HUES48 (cell line): ENCODE results near the gene TARS1.
"Not testable (repeated sequence)": the region's sequence is repeated elsewhere in the genome, so short reads cannot be mapped to it uniquely, and the experiment has no call there.

ENCODE experiments used
- H3K27ac ChIP-seq: one replicate; pipeline ENCODE4 v1.7.0; 2013; ENCODE audit warnings: low read depth, low read length, inconsistent platforms
- H3K27me3 ChIP-seq: 2 replicates; pipeline ENCODE4 v1.6.1; 2013; ENCODE audit warnings: mild to moderate bottlenecking, low read length; ENCODE audit not compliant: control insufficient read depth, insufficient read depth
- H3K36me3 ChIP-seq: 2 replicates; pipeline ENCODE4 v1.6.1; 2013; ENCODE audit warnings: low read length; ENCODE audit not compliant: control insufficient read depth, insufficient read depth
- H3K4me1 ChIP-seq: 2 replicates; pipeline ENCODE4 v1.6.1; 2013; ENCODE audit warnings: mild to moderate bottlenecking, low read length; ENCODE audit not compliant: control insufficient read depth, insufficient read depth
- H3K4me3 ChIP-seq: 2 replicates; pipeline ENCODE4 v1.5.1; 2013; ENCODE audit warnings: mild to moderate bottlenecking, low read depth, low read length
- H3K9ac ChIP-seq: 2 replicates; pipeline ENCODE4 v1.6.1; 2013; ENCODE audit warnings: mild to moderate bottlenecking, low read depth, low read length, moderate library complexity
- H3K9me3 ChIP-seq: 2 replicates; pipeline ENCODE4 v1.6.1; 2013; ENCODE audit warnings: low read length; ENCODE audit not compliant: control insufficient read depth, insufficient read depth

TARS1 gene

GRCh38 chr5:33417632-33418031 is 23.1 kb upstream of the TARS1 start:
- H3K27ac ChIP-seq = no peak overlapping the region
- no peaks in the 10 kb centered on the region for H3K36me3 ChIP-seq
- H3K9ac ChIP-seq = no peak overlapping the region
- no peak overlapping the region for H3K4me3 ChIP-seq
- no peaks in the 10 kb centered on the region for H3K4me1 ChIP-seq
- H3K27me3 ChIP-seq = no peaks in the 10 kb centered on the region
- no peaks in the 10 kb centered on the region for H3K9me3 ChIP-seq

- Histone ChIP-seq H3K27ac (no peak overlapping the region), H3K9me3 (no peaks in the 10 kb centered on the region), H3K4me3 (no peak overlapping the region), H3K27me3 (no peaks in the 10 kb centered on the region), H3K4me1 (no peaks in the 10 kb centered on the region), H3K36me3 (no peaks in the 10 kb centered on the region), H3K9ac (no peak overlapping the region)
Observed at GRCh38 chr5:33420946-33421345, 19.8 kb upstream of the TARS1 start.

GRCh38 chr5:33422191-33422590 is 18.6 kb upstream of the TARS1 start:
- Histone ChIP-seq H3K4me1 (no peaks in the 10 kb centered on the region), H3K27ac (no peak overlapping the region), H3K27me3 (no peaks in the 10 kb centered on the region), H3K9ac (no peak overlapping the region), H3K36me3 (no peaks in the 10 kb centered on the region), H3K9me3 (no peaks in the 10 kb centered on the region), H3K4me3 (no peak overlapping the region)

- H3K36me3 ChIP-seq = no peaks in the 10 kb centered on the region
- no peaks in the 10 kb centered on the region for H3K4me1 ChIP-seq
- H3K27ac ChIP-seq = no peak overlapping the region
- H3K4me3 ChIP-seq = no peak overlapping the region
- no peaks in the 10 kb centered on the region for H3K27me3 ChIP-seq
- no peak overlapping the region for H3K9ac ChIP-seq
- H3K9me3 ChIP-seq = no peaks in the 10 kb centered on the region
Observed at GRCh38 chr5:33423018-33423630, 17.6 kb upstream of the TARS1 start.

GRCh38 chr5:33425314-33425713 is 15.5 kb upstream of the TARS1 start:
- no peaks in the 10 kb centered on the region for H3K27me3 ChIP-seq
- H3K9ac ChIP-seq = no peak overlapping the region
- H3K4me3 ChIP-seq = no peak overlapping the region
- no peak overlapping the region for H3K27ac ChIP-seq
- H3K4me1 ChIP-seq = no peaks in the 10 kb centered on the region
- H3K36me3 ChIP-seq = no peaks in the 10 kb centered on the region
- H3K9me3 ChIP-seq = no peaks in the 10 kb centered on the region

GRCh38 chr5:33430983-33431382 is 9.8 kb upstream of the TARS1 start:
- H3K9me3 ChIP-seq = no peaks in the 10 kb centered on the region
- no peak overlapping the region for H3K9ac ChIP-seq
- no peaks in the 10 kb centered on the region for H3K36me3 ChIP-seq
- no peak overlapping the region for H3K4me3 ChIP-seq
- H3K27ac ChIP-seq = no peak overlapping the region
- no peaks in the 10 kb centered on the region for H3K27me3 ChIP-seq
- H3K4me1 ChIP-seq = no peaks in the 10 kb centered on the region

GRCh38 chr5:33432656-33433055 is 8.1 kb upstream of the TARS1 start:
- H3K27ac ChIP-seq = no peak overlapping the region
- no peaks in the 10 kb centered on the region for H3K36me3 ChIP-seq
- no peak overlapping the region for H3K9ac ChIP-seq
- no peak overlapping the region for H3K4me3 ChIP-seq
- H3K4me1 ChIP-seq = no peaks in the 10 kb centered on the region
- H3K27me3 ChIP-seq = no peaks in the 10 kb centered on the region
- no peaks in the 10 kb centered on the region for H3K9me3 ChIP-seq

- H3K4me1 ChIP-seq = no peaks in the 10 kb centered on the region
- no peak overlapping the region for H3K27ac ChIP-seq
- H3K9me3 ChIP-seq = no peaks in the 10 kb centered on the region
- no peaks in the 10 kb centered on the region for H3K36me3 ChIP-seq
- H3K4me3 ChIP-seq = no peak overlapping the region
- no peaks in the 10 kb centered on the region for H3K27me3 ChIP-seq
- no peak overlapping the region for H3K9ac ChIP-seq
Observed at GRCh38 chr5:33433303-33434240, 7.2 kb upstream of the TARS1 start.

- H3K36me3 ChIP-seq, H3K4me1 ChIP-seq, H3K4me3 ChIP-seq, H3K9ac ChIP-seq, H3K9me3 ChIP-seq, H3K27ac ChIP-seq, H3K27me3 ChIP-seq: not testable (repeated sequence)
Observed at GRCh38 chr5:33435893-33436490, 4.8 kb upstream of the TARS1 start.

- Histone ChIP-seq H3K9ac (no peak overlapping the region), H3K27ac (no peak overlapping the region), H3K9me3 (no peaks in the 10 kb centered on the region), H3K4me1 (peaks cover 13% of the 10 kb centered on the region), H3K36me3 (peaks cover 10% of the 10 kb centered on the region), H3K27me3 (no peaks in the 10 kb centered on the region), H3K4me3 (peak overlapping the region; percentile 87)
Observed at GRCh38 chr5:33438996-33439395, 1.8 kb upstream of the TARS1 start.

- peak overlapping the region; percentile 99 for H3K27ac ChIP-seq
- no peaks in the 10 kb centered on the region for H3K9me3 ChIP-seq
- peak overlapping the region; percentile 87 for H3K4me3 ChIP-seq
- peaks cover 20% of the 10 kb centered on the region for H3K36me3 ChIP-seq
- peak overlapping the region; percentile 96 for H3K9ac ChIP-seq
- H3K27me3 ChIP-seq = no peaks in the 10 kb centered on the region
- H3K4me1 ChIP-seq = peaks cover 23% of the 10 kb centered on the region
Observed at GRCh38 chr5:33439905-33440481, 772 bp upstream of the TARS1 start.
